GM19238 (cell line): Measurements from ENCODE around the gene FOXJ3.

ENCODE experiments used
- DNase-seq: peaks from one replicate; pipeline ENCODE4 v3.0.0; 2011; ENCODE audit warnings: low spot score; ENCODE audit not compliant: insufficient read length

Gene FOXJ3

DNA sequence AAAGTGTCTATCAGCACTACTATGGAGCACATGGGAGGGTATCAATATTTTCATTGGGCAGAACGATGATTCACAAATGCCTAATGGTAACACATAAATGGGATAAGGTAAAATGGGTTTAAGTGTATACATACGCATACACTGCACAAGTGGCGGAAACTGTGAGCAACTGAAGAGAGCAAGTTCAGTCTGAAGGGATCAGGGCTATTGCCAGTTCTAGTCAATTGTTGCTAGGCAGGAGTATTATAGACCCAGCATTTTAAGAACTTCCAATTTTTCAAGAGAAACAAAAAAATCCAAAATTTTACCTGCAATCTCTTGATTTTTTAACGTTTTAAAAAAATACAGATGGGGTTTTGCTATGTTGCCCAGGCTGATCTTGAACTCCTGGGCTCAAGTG, 23.1 kb downstream of the FOXJ3 start:
- DNase-seq: no peak

DNA sequence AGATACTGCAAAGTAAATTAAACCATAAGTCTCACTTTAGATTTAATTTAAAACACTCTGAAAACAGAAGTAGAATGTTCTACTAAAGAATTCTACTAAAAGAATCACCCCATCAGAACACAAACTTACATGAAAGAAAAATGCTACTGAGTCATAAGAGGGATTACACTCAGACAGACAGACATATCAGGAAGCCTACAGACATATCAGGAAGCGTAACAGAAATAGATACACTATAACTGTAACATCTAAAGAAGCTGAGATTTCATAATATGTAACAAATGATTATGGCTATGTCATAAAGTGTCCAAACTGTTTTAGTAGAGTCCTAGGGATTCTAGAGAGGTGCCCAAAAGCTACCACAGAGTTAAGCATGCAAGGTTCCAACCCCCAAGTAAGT, 23.9 kb downstream of the FOXJ3 start:
- DNase-seq: no peak

DNA sequence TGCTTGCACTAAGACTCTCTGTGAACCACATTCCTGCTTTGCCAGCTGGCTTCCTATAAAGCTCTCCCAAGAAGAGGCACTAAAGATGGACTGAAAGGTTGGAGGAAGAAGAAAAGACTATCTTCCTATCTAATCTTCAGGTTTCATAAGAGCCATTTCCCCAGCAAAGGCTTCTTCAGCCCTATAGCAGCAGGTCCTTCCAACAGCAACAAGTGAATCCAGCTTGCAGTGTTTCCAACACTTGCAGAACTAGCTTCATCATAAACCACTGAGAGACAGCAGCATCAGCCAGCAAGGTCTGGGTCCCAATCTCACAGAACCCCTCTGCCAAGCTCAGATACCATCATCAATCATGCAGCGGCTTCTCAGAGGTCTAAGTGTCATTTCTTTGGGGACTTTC, 28.1 kb downstream of the FOXJ3 start:
- no peak for DNase-seq

DNA sequence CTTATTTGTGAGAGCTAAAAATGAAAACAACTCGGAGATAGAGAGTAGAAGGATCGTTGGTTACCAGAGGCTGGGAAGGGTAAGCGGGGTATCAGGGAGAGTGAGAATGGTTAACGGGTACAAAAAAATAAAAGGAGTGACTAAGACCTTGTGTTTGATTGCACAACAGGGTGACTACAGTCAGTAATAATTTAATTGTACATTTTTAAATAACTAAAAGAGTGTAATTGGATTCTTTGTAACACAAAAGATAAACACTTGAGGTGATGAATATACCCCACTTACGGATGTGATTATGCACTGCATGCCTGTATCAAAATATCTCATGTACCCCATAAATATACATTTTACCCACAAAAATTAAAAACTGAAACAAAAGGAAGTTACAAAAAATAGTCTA, 29.4 kb downstream of the FOXJ3 start:
- DNase-seq: no peak

DNA sequence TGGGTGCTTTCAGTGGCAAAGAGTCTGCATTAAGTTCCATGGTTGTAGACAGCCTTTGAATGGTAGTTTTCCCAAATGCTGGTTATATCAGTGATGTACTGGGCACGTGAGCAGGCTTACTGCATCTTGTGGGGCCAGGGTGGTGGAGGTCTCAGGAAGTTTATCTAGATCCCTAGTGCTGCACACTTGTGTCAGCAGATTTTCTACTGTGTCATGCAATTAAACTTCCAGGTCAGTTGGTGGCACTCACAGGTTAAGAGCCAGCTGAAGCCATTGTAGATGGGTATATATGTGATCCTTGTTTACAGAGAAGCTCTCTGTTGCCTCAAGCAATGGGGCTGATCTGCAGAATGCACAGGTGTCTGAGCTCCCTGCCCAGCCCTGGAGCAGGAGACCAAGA, 33.0 kb downstream of the FOXJ3 start:
- no peak for DNase-seq

DNA sequence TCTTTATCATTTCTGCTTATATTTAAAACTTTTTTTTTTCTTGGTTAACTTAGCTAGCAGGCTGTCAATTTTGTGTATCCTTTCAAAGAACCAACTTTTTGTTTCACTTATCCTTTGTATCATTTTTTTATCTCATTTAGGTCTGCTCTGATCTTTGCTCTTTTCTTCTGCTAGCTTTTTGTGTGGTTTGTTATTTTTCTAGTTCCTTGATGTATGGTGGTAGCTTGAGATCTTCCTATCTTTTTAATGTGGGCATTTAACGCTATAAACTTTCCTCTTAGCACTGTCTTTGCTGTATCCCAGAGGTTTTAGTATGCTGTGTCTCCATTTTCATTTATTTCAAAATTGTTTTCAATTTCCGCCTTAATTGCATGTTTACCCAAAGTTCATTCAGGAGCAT, 36.5 kb downstream of the FOXJ3 start:
- DNase-seq: no peak

DNA sequence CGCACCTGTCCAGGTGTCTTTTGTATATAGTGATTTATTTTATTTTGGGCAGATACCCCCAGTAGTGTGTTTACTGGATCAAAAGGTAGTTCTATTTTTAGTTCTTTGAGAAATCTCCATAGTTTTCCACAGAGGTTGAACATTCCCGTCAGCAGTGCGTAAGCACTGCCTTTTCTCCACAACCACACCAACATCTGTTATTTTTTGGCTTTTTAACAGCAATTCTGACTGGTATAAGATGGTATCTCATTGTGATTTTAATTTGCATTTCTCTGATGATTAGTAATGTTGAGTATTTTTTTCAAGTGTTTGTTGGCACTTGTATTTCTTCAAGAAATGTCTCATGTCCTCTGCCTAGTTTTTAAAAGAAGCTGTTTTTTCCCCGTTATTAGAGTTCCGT, 39.2 kb downstream of the FOXJ3 start:
- DNase-seq: no peak

DNA sequence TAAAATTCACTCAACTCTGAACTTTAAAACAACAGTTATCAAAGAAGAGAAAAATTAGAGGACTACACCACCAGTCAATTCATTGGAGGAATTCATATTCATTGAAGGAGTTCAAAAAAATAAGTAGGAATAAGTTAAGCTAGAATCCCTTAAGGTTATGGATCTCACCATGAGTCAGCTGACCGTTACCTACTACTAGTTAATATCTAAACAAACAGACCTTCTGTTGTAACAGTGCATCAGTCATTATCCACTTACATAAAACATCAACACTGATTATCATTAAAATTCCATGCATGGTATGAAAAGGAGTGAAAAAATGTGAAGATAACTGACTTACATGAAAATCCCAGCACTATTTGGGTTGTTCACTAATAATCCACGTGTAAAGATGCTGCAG, 44.9 kb downstream of the FOXJ3 start:
- DNase-seq: no peak

DNA sequence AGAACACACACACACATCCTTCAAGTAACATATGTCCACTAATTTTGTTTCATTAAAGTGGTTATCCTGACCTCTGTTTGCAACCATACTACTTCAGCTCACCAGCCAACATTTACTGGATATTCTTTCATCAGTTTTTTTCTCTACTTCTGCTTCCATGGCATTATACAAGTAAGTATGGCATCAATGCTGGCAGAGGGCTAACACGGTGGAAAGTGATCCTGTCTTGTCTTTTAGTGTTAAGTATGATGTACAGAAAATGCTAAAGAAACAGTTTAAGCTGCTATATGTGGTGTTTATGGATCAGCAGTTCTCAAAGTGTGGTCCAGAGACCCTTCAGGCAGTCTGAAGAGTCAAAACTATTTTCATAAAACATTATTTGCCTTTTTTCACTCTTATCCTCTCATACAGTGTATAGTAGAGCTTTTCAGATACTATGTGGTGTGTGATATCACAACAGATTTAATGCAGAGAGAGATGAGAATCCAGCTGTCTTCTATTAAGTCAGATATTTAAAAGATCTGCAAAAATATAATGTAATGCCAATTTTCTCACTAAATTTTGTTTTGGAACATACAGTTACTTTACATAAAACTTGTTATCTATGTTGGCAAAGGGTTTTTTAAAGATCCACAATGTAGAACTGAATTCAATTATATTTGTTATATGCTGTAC, 46.6 kb downstream of the FOXJ3 start:
- no peak for DNase-seq

DNA sequence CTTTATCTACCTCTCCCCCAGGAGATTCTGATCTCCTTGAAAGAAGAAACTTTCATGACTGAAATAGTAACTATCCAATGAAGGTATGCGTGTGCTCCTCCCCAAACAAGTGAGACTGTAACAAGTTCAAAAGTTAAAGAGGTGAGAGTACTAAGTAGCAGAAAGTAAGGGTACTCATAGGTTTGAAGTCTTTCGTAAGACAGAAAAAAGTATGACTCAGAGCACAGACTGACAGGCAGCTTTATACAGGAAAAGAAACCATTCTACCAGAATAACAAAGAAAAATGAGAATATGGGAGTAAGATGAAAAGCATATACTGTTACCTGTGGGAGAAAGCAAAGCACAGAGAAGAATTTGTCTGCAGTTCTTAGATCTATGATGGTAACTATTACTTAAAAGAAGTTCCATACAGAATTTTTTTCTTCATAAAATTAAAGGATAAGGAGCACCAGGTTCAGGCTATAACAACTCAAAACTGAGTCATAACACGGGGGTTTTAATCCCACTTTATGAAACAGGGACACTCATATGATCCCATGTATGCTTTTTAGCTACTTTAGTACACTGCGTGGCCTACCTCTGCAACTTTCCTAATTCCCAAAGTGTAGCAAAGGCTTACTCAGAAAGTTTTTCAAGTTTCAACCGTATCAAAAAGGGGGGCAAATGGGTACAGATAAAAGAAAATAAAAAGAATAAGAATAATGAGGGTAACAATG, 52.0 kb downstream of the FOXJ3 start:
- no peak for DNase-seq

DNA sequence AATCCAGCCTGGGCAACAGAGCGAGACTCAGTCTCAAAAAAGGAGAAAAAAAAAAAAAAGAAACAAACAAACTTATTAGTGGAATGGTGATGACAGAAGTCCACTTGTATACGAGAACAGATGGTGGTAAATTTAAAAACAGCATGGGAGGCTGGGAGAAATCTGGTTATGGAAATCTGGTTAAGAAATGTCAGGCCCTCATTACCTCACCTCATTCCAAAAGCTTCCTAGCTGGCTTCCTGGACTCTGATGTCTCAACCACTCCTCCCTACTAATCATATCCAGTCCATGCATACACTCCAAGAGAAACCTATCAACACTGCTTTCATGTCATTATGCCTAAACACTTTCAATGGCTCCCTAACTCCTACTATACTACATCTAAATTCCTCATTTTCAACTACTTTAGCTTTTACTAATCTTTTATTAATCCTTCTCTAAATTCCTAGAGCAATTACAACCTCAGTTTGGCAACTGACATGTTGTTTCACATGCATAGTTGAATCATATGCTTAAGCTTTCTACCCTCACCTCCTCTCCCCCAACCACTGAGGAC, 52.9 kb downstream of the FOXJ3 start:
- DNase-seq: no peak

DNA sequence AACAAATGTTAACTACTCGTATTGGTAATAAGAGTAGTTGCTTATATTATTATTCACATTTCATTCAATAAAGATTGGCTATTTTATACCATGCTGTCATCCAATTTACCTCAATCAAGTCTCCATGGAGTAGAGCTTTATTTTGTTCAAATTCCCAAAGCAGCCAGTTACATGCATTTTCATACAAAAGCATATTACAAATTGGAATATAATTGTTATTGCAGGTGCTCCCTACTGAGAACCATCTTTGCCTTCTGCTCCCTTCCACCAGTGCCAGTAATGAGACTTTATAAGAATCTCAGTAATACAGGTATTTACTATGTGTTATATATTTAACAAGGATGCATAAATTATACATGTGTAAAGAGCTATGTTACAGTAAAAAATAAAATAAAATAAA, 54.2 kb downstream of the FOXJ3 start:
- DNase-seq: no peak

DNA sequence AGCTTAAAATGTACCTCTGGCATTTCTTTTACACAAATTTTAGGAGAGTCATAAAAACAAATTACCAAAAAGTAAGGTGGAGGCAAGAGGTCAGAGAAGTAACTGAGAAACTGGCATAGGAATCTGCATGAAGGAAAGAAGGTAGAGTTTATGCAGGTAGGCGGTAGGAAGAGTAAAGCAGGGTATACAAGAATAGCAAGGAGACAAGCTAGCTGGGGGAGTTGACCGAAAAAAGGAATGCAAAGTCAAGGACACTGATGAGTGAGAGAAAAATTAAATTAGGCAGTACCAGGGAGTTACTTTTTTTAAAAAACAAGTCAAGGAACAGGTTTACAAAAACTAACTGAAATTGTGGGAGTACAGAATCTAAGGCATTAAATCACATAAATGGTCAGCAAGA, 56.0 kb downstream of the FOXJ3 start:
- no peak for DNase-seq

DNA sequence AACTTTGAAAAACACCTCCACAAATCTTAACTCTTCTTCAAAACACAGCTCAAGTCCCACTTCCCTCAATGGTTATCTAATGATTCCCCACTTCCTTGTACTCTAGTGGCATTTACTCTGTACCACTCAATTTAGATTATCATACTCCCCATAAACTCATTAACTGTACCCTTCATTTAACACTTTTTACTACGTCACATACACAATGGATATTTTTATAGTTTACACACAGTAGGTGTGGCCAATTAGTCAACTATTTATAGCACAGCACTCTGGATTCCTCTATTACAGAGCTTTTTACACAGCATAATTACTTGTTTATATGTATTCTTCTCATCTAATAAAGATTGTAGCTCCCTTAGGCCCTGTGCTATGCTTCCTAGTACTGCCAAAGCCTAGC, 62.1 kb downstream of the FOXJ3 start:
- no peak for DNase-seq

DNA sequence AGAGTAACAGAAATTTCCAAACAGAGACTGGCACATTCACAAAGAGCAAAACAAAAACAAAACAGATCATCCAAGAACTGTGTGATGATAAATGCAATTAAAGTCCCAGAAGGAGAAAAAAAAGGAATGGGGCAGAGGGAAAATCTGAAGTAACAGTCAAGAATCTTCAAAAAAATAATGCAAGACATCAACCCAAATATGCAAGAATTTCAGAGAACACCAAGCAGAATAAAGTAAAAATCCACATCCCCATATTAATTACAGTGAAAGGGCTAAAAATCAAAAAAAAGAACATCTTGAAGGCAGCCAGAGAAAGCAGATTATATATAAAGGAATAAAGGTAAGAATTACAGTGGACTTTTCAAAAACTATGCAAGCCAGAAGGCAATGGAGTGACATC, 67.1 kb downstream of the FOXJ3 start:
- DNase-seq: no peak

DNA sequence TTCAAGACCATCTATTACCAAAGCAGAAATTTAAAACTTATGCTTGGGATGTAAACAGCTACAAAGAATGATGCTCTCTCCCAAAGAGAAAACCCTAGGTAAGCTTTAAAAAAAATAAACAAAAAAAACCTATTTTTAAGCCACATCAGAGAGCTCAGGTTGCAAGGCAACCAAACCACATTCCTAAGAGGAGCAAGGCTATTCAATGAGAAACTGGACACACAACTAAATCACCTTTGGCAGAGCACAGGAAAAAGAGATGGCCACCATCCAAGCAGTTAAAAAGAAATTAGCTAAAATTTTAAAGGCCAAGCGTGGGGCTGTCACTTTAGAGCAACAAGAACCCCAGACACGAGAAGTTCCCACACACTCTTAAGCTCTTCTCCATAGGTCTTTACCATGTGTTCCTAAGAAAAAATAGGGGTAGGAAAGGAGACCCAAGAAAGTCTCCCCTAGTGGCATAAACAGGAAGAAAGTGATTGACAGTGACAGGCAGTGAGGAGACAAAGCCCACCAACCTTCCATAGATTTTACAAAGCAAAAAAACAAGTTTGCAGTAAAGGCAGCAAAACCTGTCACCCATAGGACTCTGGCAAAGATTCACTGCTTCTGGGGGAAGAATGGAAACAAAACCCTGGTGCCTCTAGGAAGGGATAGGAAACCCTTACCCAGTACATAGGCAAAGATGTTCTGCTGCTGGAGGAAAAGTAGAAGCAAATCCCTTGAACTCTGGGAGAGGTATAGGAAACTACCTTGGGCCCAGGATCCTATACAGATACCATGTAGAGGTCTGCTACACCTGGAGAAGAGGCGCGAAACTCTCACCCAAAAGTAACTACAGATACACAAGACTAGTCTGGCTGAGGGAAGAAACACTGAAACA, 68.5 kb downstream of the FOXJ3 start:
- DNase-seq: no peak

DNA sequence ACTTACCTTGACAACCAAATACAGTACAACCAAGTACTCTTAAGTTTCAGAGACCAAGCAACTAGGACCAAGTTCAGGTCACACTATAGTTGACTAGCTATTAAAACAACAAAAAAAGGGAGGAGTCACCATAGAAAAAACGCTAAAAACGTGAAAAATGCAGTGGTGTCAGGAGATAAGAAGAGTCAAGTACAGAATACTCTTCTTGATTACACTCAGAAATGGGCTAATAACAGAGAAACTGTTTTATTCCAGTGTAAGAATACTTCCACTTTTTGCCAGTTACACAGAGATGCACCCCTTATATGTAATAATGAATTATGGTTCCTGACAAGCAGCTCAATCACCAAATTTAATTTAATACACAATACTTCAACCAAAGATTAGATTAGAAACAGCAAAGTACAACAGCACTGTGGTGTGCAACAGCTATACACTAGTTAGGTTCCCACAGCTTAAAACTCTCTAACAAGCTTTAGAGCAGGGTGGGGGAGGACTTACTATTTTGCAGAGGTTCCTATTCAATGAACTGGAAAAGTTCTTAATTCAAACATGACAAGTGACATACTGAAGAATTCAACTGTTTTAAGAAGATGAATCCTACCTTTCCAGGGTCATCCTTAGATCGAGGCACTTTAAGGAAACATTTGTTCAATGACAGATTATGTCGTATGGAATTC, 70.4 kb downstream of the FOXJ3 start:
- DNase-seq: no peak

DNA sequence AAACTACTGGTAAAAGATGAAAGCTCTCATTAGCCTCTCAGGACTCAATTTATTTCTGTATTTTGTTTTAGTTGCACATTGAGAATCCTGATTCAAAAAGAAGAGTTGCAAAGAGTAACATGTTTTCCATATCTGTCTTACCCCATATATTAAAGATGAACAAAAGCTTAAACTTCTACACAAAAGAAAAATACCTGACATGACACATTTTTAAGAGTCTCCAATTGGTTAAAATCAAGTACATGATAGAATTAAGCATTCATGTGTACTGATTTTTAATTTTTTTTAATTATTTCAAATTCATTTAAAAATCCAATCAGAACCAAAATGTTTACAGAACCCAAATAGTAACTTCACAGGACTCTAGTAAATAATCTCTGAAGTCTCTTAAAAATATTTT, 72.0 kb downstream of the FOXJ3 start:
- DNase-seq: no peak

DNA sequence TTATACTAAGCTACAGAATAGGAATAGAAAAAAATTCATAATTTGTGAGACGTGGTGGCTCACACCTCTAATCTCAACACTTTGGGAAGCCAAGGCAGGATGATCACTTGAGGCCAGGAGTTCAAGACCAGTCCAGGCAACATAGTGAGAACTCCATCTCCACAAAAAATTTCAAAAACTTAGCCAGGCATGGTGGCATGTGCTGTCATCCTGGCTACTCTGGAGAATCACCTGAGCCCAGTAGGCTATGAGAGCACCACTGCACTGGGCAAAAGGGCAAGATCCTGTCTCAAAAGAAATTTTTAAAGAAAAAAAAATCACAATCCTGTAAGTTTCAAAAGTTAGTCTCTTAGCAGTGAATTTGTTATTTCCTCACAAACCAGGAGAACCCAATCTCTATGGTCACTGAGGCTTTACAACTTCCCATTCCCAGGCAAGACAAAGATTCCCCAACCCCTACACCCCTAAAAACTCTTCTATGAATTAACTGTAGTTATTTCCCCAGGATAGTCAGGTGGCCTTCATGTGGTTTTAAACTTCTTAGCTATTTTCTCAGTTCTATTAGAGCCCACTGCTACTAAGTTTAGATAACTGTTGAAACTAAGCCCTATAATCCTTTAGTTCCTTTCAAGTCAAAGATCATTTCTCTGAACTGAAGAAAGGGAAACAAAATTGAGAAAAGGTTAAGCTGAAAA, 74.5 kb downstream of the FOXJ3 start:
- no peak for DNase-seq

DNA sequence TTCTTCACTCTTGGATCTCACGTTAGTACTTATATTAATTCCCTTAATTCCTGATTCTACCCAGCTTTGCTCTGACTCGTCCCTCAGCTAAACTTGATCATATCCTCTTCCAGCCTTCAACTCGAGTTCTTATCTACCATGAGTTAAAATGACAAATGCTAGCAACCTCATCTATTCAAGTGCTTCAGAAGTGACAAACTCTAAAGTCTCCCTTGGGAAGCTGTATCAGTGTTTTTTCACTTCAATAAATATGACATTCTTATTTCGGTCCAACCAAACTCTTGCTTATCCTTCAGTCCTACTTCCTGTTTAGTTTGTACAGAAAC, 75.3 kb downstream of the FOXJ3 start:
- DNase-seq: no peak
